GM23338 (cell line): Measurements from ENCODE around the gene APOA1. TPM values are rescaled to one million over a fixed set of nuclear protein-coding genes. Genes with fewer than 3 reads are reported as not detected.

ENCODE experiments used
- ATAC-seq: fragments of 200-7000 bp; cut with Tn5 transposase; 3 replicates; pipeline ENCODE4 v1.9.1; 2020
- DNase-seq: peaks from one replicate; pipeline ENCODE4 v3.0.0-alpha.2; 2015; ENCODE audit warnings: low spot score
- H2AFZ ChIP-seq: fragments of 200-600 bp; sonication (generic); 2 replicates; pipeline ENCODE4 v1.8.0; 2016; ENCODE audit warnings: antibody characterized with exemption, mild to moderate bottlenecking, moderate library complexity
- H3F3A ChIP-seq: fragments of 200-600 bp; sonication (generic); replicated peaks from 2 replicates; pipeline ENCODE4 v1.8.0; 2017; ENCODE audit warnings: antibody characterized with exemption, mixed run types, low read depth
- H3K27ac ChIP-seq: fragments of 200-600 bp; sonication (generic); 2 replicates; pipeline ENCODE4 v1.6.1; 2016; ENCODE audit warnings: low read depth
- H3K27me3 ChIP-seq: fragments of 200-600 bp; sonication (generic); 2 replicates; pipeline ENCODE4 v1.8.0; 2016; ENCODE audit warnings: mild to moderate bottlenecking, mixed run types, moderate library complexity; ENCODE audit not compliant: insufficient read depth
- H3K36me3 ChIP-seq: fragments of 200-600 bp; sonication (generic); 2 replicates; pipeline ENCODE4 v1.8.0; 2016; ENCODE audit warnings: mild to moderate bottlenecking; ENCODE audit not compliant: insufficient read depth
- H3K4me1 ChIP-seq: fragments of 200-600 bp; sonication (generic); 2 replicates; pipeline ENCODE4 v1.8.0; 2016; ENCODE audit warnings: mild to moderate bottlenecking, moderate library complexity; ENCODE audit not compliant: insufficient read depth
- H3K4me2 ChIP-seq: fragments of 200-600 bp; sonication (generic); 2 replicates; pipeline ENCODE4 v1.7.1; 2017; ENCODE audit warnings: mixed run types
- H3K4me3 ChIP-seq: fragments of 200-600 bp; sonication (generic); 2 replicates; pipeline ENCODE4 v1.6.1; 2016; ENCODE audit warnings: mixed run types
- H3K79me2 ChIP-seq: fragments of 200-600 bp; sonication (generic); replicated peaks from 2 replicates; pipeline ENCODE4 v1.8.0; 2017; ENCODE audit warnings: mild to moderate bottlenecking; ENCODE audit not compliant: insufficient read depth
- H3K9me2 ChIP-seq: fragments of 200-600 bp; sonication (generic); 2 replicates; pipeline ENCODE4 v1.8.0; 2017; ENCODE audit not compliant: insufficient read depth
- H4K20me1 ChIP-seq: fragments of 200-600 bp; sonication (generic); replicated peaks from 2 replicates; pipeline ENCODE4 v1.8.0; 2017; ENCODE audit warnings: mild to moderate bottlenecking; ENCODE audit not compliant: insufficient read depth
- H3K27ac Mint-ChIP-seq: 2 replicates; pipeline ENCODE4 v1.8.0; 2020; ENCODE audit warnings: inconsistent platforms, mild to moderate bottlenecking, moderate library complexity, mixed read lengths
- H3K27me3 Mint-ChIP-seq: 3 replicates; pipeline ENCODE4 v1.8.0; 2022; ENCODE audit warnings: low read depth, mild to moderate bottlenecking, moderate library complexity, mixed read lengths, inconsistent platforms; ENCODE audit not compliant: insufficient read depth, poor library complexity
- H3K36me3 Mint-ChIP-seq: 3 replicates; pipeline ENCODE4 v1.8.0; 2021; ENCODE audit warnings: low read depth, mild to moderate bottlenecking, inconsistent platforms, moderate library complexity, mixed read lengths
- H3K4me1 Mint-ChIP-seq: 3 replicates; pipeline ENCODE4 v1.8.0; 2020; ENCODE audit warnings: mild to moderate bottlenecking, inconsistent platforms, mixed read lengths
- H3K4me3 Mint-ChIP-seq: 3 replicates; pipeline ENCODE4 v1.8.0; 2021; ENCODE audit warnings: moderate library complexity, mild to moderate bottlenecking, inconsistent platforms, mixed read lengths
- H3K9me3 Mint-ChIP-seq: 3 replicates; pipeline ENCODE4 v1.8.0; 2020; ENCODE audit warnings: moderate library complexity, mild to moderate bottlenecking, inconsistent platforms, mixed read lengths
- EZH2 ChIP-seq: fragments of 200-600 bp; sonication (generic); IDR thresholded peaks from one replicate; pipeline ENCODE4 v1.8.0; 2017; ENCODE audit warnings: antibody characterized with exemption, mild to moderate bottlenecking, low read depth; ENCODE audit not compliant: unreplicated experiment
- EZH2phosphoT487 ChIP-seq: fragments of 200-600 bp; sonication (generic); IDR thresholded peaks from one replicate; pipeline ENCODE4 v1.8.1; 2018; ENCODE audit warnings: antibody characterized with exemption; ENCODE audit not compliant: unreplicated experiment
- JUNB ChIP-seq: IDR thresholded peaks from one replicate; pipeline ENCODE4 v1.6.1; 2016; ENCODE audit warnings: antibody characterized with exemption; ENCODE audit not compliant: unreplicated experiment
- NANOG ChIP-seq: IDR thresholded peaks from 2 replicates; pipeline ENCODE4 v1.6.1; 2016; ENCODE audit warnings: antibody characterized with exemption, borderline replicate concordance
- ZNF331 ChIP-seq: fragments of 250-450 bp; sonication (Bioruptor Pico); IDR thresholded peaks from 2 replicates; pipeline ENCODE4 v1.5.0; 2020; ENCODE audit warnings: low read depth, mild to moderate bottlenecking, moderate library complexity
- polyA plus RNA-seq: library from polyadenylated mRNA; unstranded; fragments of >200 nt; fragmentation: Nextera tagmentation; extraction: Ambion mirVana; gene quantifications from 2 replicates; pipeline ENCODE4 v1.2.1, GENCODE V29; 2016
- total RNA-seq: library from RNA; depleted of rRNA; stranded (reverse); fragments of >200 nt; shearing (Covaris generic); gene quantifications from 2 replicates; pipeline ENCODE4 v1.2.3, GENCODE V29; 2014
- TF ChIP-seq, protein P1 (sequence below): IDR thresholded peaks from one replicate; pipeline ENCODE4 v1.6.1; 2018; ENCODE audit warnings: antibody characterized with exemption; ENCODE audit not compliant: unreplicated experiment
- TF ChIP-seq, protein P2 (sequence below): fragments of 250-450 bp; sonication (Bioruptor Pico); IDR thresholded peaks from 2 replicates; pipeline ENCODE4 v1.5.0; 2020; ENCODE audit warnings: mild to moderate bottlenecking, moderate library complexity

Gene APOA1
- total and polyA plus RNA-seq, 2 experiments from 2014 or later = 0.60 TPM; not detected in 1

DNA sequence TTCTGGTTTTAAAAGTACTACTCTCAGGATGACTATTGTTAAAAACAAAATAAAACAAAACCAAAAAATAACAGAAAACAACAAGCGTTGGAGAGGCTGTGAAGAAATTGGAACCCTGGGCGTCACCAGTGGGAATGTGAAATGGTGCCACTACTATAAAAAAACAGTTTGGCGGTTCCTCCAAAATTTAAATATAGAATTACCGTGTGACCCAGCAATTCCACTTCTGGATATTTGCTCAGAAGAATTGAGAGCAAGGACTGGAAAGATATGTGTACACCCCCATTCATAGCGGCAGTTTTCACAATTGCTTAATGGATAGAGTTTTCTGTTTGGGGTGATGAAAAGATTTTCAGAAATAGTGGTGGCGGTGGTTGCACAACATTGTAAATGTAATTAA is 22.9 kb downstream of the APOA1 start:
- no peak overlapping the region for H3K27ac ChIP-seq
- H4K20me1 ChIP-seq = no peaks in the 10 kb centered on the region
- no peaks in the 10 kb centered on the region for H3K4me1 Mint-ChIP-seq
- H3K79me2 ChIP-seq = no peaks in the 10 kb centered on the region
- H3K27me3 ChIP-seq = no peaks in the 10 kb centered on the region
- no peak overlapping the region for H3K4me2 ChIP-seq
- H2AFZ ChIP-seq = no peak overlapping the region
- 0 out of 2 replicates have a peak, but pooled peaks cover 3% of the 10 kb centered on the region for H3K9me2 ChIP-seq
- no peaks in the 10 kb centered on the region for H3K9me3 Mint-ChIP-seq
- DNase-seq (no peak), ATAC-seq (no peak)
- peaks cover 6% of the 10 kb centered on the region for H3K27me3 Mint-ChIP-seq
- no peak overlapping the region for H3K27ac Mint-ChIP-seq
- H3K4me1 ChIP-seq = no peaks in the 10 kb centered on the region
- no peak overlapping the region for H3K4me3 ChIP-seq
- no peaks in the 10 kb centered on the region for H3K36me3 Mint-ChIP-seq
- no peak overlapping the region for H3K4me3 Mint-ChIP-seq
- H3K36me3 ChIP-seq = no peaks in the 10 kb centered on the region
- no peaks in the 10 kb centered on the region for H3F3A ChIP-seq
- TF ChIP-seq EZH2phosphoT487 (no peak), EZH2 (no peak), ZNF331 (CRISPR knock-in tag) (no peak)
- TF ChIP-seq, protein P1, sequence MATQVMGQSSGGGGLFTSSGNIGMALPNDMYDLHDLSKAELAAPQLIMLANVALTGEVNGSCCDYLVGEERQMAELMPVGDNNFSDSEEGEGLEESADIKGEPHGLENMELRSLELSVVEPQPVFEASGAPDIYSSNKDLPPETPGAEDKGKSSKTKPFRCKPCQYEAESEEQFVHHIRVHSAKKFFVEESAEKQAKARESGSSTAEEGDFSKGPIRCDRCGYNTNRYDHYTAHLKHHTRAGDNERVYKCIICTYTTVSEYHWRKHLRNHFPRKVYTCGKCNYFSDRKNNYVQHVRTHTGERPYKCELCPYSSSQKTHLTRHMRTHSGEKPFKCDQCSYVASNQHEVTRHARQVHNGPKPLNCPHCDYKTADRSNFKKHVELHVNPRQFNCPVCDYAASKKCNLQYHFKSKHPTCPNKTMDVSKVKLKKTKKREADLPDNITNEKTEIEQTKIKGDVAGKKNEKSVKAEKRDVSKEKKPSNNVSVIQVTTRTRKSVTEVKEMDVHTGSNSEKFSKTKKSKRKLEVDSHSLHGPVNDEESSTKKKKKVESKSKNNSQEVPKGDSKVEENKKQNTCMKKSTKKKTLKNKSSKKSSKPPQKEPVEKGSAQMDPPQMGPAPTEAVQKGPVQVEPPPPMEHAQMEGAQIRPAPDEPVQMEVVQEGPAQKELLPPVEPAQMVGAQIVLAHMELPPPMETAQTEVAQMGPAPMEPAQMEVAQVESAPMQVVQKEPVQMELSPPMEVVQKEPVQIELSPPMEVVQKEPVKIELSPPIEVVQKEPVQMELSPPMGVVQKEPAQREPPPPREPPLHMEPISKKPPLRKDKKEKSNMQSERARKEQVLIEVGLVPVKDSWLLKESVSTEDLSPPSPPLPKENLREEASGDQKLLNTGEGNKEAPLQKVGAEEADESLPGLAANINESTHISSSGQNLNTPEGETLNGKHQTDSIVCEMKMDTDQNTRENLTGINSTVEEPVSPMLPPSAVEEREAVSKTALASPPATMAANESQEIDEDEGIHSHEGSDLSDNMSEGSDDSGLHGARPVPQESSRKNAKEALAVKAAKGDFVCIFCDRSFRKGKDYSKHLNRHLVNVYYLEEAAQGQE = no peak

DNA sequence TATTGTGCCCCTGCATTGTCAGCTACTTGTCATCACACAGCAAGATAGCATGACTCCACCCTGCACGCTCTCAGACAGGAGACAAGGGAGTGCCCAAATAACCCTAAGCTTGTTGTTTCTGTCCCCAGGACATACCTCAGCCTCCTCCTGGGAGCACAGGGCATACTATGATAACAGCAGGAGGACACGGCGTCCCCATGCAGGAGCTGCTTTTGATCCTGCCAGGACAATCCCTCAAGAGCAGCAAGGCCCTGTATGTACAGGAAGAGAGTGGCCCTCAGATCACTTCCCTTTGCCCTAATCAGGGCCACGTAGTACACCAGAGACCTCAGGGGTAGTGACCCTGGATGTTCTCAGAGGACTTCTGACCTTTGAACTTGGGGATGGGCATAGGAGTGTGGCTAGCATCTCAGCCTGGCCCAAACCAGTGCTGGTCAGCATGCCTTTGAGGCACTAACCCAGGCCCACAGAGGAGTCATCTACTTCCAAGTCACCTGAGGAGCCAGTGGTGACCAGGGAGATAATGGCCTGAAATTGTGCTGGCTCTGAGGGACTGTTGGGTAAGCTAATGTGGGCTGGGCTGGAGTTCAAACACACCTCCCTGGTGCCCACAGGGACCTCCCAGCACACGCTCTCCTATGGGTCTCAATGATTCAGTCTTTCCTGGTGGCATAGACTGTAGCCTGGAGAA is 23.5 kb downstream of the APOA1 start:
- Histone ChIP-seq H3K27ac (no peak overlapping the region), H4K20me1 (no peaks in the 10 kb centered on the region), H3K4me3 (no peak overlapping the region), H3K4me2 (no peak overlapping the region), H3K79me2 (no peaks in the 10 kb centered on the region), H2AFZ (no peak overlapping the region), H3K4me1 (no peaks in the 10 kb centered on the region), H3K27me3 (no peaks in the 10 kb centered on the region), H3K36me3 (no peaks in the 10 kb centered on the region), H3K9me2 (0 out of 2 replicates have a peak, but pooled peaks cover 2% of the 10 kb centered on the region), H3F3A (no peaks in the 10 kb centered on the region)
- H3K27ac Mint-ChIP-seq = no peak overlapping the region
- TF ChIP-seq JUNB (no peak), NANOG (no peak), EZH2phosphoT487 (no peak), ZNF331 (CRISPR knock-in tag) (no peak)
- TF ChIP-seq, protein P2, sequence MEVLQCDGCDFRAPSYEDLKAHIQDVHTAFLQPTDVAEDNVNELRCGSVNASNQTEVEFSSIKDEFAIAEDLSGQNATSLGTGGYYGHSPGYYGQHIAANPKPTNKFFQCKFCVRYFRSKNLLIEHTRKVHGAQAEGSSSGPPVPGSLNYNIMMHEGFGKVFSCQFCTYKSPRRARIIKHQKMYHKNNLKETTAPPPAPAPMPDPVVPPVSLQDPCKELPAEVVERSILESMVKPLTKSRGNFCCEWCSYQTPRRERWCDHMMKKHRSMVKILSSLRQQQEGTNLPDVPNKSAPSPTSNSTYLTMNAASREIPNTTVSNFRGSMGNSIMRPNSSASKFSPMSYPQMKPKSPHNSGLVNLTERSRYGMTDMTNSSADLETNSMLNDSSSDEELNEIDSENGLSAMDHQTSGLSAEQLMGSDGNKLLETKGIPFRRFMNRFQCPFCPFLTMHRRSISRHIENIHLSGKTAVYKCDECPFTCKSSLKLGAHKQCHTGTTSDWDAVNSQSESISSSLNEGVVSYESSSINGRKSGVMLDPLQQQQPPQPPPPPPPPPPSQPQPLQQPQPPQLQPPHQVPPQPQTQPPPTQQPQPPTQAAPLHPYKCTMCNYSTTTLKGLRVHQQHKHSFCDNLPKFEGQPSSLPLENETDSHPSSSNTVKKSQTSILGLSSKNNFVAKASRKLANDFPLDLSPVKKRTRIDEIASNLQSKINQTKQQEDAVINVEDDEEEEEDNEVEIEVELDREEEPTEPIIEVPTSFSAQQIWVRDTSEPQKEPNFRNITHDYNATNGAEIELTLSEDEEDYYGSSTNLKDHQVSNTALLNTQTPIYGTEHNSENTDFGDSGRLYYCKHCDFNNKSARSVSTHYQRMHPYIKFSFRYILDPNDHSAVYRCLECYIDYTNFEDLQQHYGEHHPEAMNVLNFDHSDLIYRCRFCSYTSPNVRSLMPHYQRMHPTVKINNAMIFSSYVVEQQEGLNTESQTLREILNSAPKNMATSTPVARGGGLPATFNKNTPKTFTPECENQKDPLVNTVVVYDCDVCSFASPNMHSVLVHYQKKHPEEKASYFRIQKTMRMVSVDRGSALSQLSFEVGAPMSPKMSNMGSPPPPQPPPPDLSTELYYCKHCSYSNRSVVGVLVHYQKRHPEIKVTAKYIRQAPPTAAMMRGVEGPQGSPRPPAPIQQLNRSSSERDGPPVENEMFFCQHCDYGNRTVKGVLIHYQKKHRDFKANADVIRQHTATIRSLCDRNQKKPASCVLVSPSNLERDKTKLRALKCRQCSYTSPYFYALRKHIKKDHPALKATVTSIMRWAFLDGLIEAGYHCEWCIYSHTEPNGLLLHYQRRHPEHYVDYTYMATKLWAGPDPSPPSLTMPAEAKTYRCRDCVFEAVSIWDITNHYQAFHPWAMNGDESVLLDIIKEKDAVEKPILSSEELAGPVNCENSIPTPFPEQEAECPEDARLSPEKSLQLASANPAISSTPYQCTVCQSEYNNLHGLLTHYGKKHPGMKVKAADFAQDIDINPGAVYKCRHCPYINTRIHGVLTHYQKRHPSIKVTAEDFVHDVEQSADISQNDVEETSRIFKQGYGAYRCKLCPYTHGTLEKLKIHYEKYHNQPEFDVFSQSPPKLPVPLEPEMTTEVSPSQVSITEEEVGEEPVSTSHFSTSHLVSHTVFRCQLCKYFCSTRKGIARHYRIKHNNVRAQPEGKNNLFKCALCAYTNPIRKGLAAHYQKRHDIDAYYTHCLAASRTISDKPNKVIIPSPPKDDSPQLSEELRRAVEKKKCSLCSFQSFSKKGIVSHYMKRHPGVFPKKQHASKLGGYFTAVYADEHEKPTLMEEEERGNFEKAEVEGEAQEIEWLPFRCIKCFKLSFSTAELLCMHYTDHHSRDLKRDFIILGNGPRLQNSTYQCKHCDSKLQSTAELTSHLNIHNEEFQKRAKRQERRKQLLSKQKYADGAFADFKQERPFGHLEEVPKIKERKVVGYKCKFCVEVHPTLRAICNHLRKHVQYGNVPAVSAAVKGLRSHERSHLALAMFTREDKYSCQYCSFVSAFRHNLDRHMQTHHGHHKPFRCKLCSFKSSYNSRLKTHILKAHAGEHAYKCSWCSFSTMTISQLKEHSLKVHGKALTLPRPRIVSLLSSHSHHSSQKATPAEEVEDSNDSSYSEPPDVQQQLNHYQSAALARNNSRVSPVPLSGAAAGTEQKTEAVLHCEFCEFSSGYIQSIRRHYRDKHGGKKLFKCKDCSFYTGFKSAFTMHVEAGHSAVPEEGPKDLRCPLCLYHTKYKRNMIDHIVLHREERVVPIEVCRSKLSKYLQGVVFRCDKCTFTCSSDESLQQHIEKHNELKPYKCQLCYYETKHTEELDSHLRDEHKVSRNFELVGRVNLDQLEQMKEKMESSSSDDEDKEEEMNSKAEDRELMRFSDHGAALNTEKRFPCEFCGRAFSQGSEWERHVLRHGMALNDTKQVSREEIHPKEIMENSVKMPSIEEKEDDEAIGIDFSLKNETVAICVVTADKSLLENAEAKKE (CRISPR knock-in tag) = no peak
- DNase-seq = no peak
- peaks cover 6% of the 10 kb centered on the region for H3K27me3 Mint-ChIP-seq
- no peaks in the 10 kb centered on the region for H3K36me3 Mint-ChIP-seq
- ATAC-seq = no peak
- H3K4me3 Mint-ChIP-seq = no peak overlapping the region
- no peaks in the 10 kb centered on the region for H3K9me3 Mint-ChIP-seq
- H3K4me1 Mint-ChIP-seq = no peaks in the 10 kb centered on the region
